GM12878 (cell line): ENCODE data around the gene IFITM2. TPM values are rescaled to one million over a fixed set of nuclear protein-coding genes. Genes with fewer than 3 reads are reported as not detected.

Experiments used
- ATAC-seq: fragments of 200-7000 bp; cut with Tn5 transposase; 3 replicates; pipeline ENCODE4 v1.9.1; 2020; ENCODE audit warnings: mild to moderate bottlenecking, moderate library complexity
- BruUV-seq: library from RNA; stranded (reverse); fragments of 400-500 nt; replicated peaks from 2 replicates; lab custom pipeline; 2021; lab: Mats Ljungman, UMichigan
- CTCF ChIA-PET: fragments of 300-600 bp; sonication (Branson Sonifier 250); formaldehyde crosslinking; extraction: SDS; loops from one replicate; lab custom pipeline; 2021; ENCODE audit warnings: inconsistent platforms; lab: Yijun Ruan, JAX
- POLR2A ChIA-PET: fragments of 350-600 bp; formaldehyde crosslinking; extraction: SDS; loops from one replicate; lab custom pipeline; 2021; ENCODE audit warnings: inconsistent platforms; lab: Charles Lee
- RAD21 ChIA-PET: fragments of 300-600 bp; sonication (Branson Sonifier 250); formaldehyde crosslinking; loops from one replicate; lab custom pipeline; 2023; ENCODE audit warnings: antibody characterized with exemption; ENCODE audit not compliant: unreplicated experiment; lab: Charles Lee
- SMC1A ChIA-PET: fragments of 300-600 bp; sonication (Branson Sonifier 250); formaldehyde crosslinking; loops from one replicate; lab custom pipeline; 2023; ENCODE audit not compliant: unreplicated experiment, uncharacterized antibody; lab: Charles Lee
- DNase-seq: peaks from one replicate; pipeline ENCODE4 v3.0.0-alpha.2; 2011; ENCODE audit warnings: low read depth, low spot score
- FAIRE-seq: peaks from 3 replicates; lab custom pipeline; 2011; peaks lifted over from hg19 to GRCh38; lab: Jason Lieb, UNC
- H2AFZ ChIP-seq: 2 replicates; pipeline ENCODE4 v1.6.0; 2011; ENCODE audit warnings: low read depth, low read length, control low read depth; ENCODE audit not compliant: control insufficient read depth
- H3K27ac ChIP-seq: 2 replicates; pipeline ENCODE4 v1.5.1; 2011; ENCODE audit warnings: control low read depth; ENCODE audit not compliant: control insufficient read depth, insufficient read depth
- H3K27me3 ChIP-seq, 2 experiments: replicated peaks in 1 of 2; 2 replicates each; pipeline versions ENCODE4 v1.6.0 to v1.6.1; 2011; ENCODE audit warnings: low read length in 1 of 2; ENCODE audit not compliant: control insufficient read depth in 2 of 2, insufficient read depth in 2 of 2
- H3K36me3 ChIP-seq, 2 experiments: 2 replicates each; pipeline ENCODE4 v1.5.1; 2011; ENCODE audit warnings: low read length in 1 of 2; ENCODE audit not compliant: control insufficient read depth in 2 of 2, insufficient read depth in 2 of 2
- H3K4me1 ChIP-seq: 2 replicates; pipeline ENCODE4 v1.6.1; 2011; ENCODE audit warnings: mild to moderate bottlenecking, low read length, moderate library complexity, mixed read lengths; ENCODE audit not compliant: control insufficient read depth, insufficient read depth
- H3K4me2 ChIP-seq: 2 replicates; pipeline ENCODE4 v1.6.0; 2011; ENCODE audit warnings: control low read depth; ENCODE audit not compliant: control insufficient read depth, insufficient read depth
- H3K4me3 ChIP-seq: fragments of 200-600 bp; sonication (generic); 2 replicates; pipeline ENCODE4 v1.5.1; 2016
- H3K79me2 ChIP-seq: 2 replicates; pipeline ENCODE4 v1.6.0; 2011; ENCODE audit warnings: low read length; ENCODE audit not compliant: control insufficient read depth, insufficient read depth
- H3K9ac ChIP-seq: 2 replicates; pipeline ENCODE4 v1.8.0; 2011; ENCODE audit warnings: low read length, control low read depth, mixed read lengths; ENCODE audit not compliant: control insufficient read depth, insufficient read depth
- H3K9me3 ChIP-seq: replicated peaks from 3 replicates; pipeline ENCODE4 v1.5.1; 2011; ENCODE audit warnings: mild to moderate bottlenecking, low read length; ENCODE audit not compliant: control insufficient read depth, insufficient read depth
- H4K20me1 ChIP-seq: 2 replicates; pipeline ENCODE4 v1.6.0; 2011; ENCODE audit not compliant: control insufficient read depth, insufficient read depth
- ATF7 ChIP-seq: fragments of 450-650 bp; IDR thresholded peaks from 2 replicates; pipeline ENCODE4 v1.6.1; 2016; ENCODE audit warnings: low read depth, mild to moderate bottlenecking
- BHLHE40 ChIP-seq, 2 experiments: fragments of 450-650 bp in 1 of 2; IDR thresholded peaks; 2 replicates each; pipeline ENCODE4 v1.6.1; 2011 to 2017; ENCODE audit warnings: low read depth in 2 of 2, borderline replicate concordance in 1 of 2, improper control_type of control experiment in 1 of 2, low read length in 1 of 2, mild to moderate bottlenecking in 1 of 2
- CBX3 ChIP-seq: fragments of 200-600 bp; sonication (generic); IDR thresholded peaks from 2 replicates; pipeline ENCODE4 v1.6.1; 2016; ENCODE audit warnings: low read depth, borderline replicate concordance
- CEBPB ChIP-seq, 2 experiments: fragments of 150-350 bp in 1 of 2; IDR thresholded peaks; 2 replicates each; pipeline ENCODE4 v1.6.1; 2012 to 2014; ENCODE audit warnings: low read depth in 2 of 2, low read length in 2 of 2, borderline replicate concordance in 1 of 2, inconsistent platforms in 1 of 2
- CHD1 ChIP-seq: IDR thresholded peaks from 2 replicates; pipeline ENCODE4 v1.6.1; 2012; ENCODE audit warnings: low read depth, low read length, improper control_type of control experiment
- CREB1 ChIP-seq: IDR thresholded peaks from 2 replicates; pipeline ENCODE4 v1.6.1; 2012; ENCODE audit warnings: low read depth, mild to moderate bottlenecking, inconsistent platforms
- FOS ChIP-seq: IDR thresholded peaks from 3 replicates; pipeline ENCODE4 v1.6.1; 2011; ENCODE audit warnings: borderline replicate concordance; ENCODE audit not compliant: insufficient read length; ENCODE audit errors: extremely low read depth
- IKZF2 ChIP-seq, 2 experiments: fragments of 450-650 bp; IDR thresholded peaks; 2 replicates each; pipeline ENCODE4 v1.6.1; 2017; ENCODE audit warnings: mild to moderate bottlenecking in 2 of 2, moderate library complexity in 2 of 2
- IRF5 ChIP-seq: fragments of 450-650 bp; IDR thresholded peaks from 2 replicates; pipeline ENCODE4 v1.6.1; 2017; ENCODE audit warnings: borderline replicate concordance
- MEF2B ChIP-seq: fragments of 450-650 bp; IDR thresholded peaks from 2 replicates; pipeline ENCODE4 v1.6.1; 2018; ENCODE audit warnings: mild to moderate bottlenecking, moderate library complexity; ENCODE audit not compliant: partially characterized antibody, poor library complexity, severe bottlenecking
- MTA2 ChIP-seq: fragments of 450-650 bp; IDR thresholded peaks from 2 replicates; pipeline ENCODE4 v1.6.1; 2016; ENCODE audit warnings: low read depth, mild to moderate bottlenecking, moderate library complexity
- RB1 ChIP-seq: fragments of 450-650 bp; formaldehyde crosslinking; IDR thresholded peaks from 2 replicates; pipeline ENCODE4 v1.6.1; 2017; ENCODE audit warnings: mild to moderate bottlenecking, borderline replicate concordance
- SP1 ChIP-seq: IDR thresholded peaks from one replicate; pipeline ENCODE4 v1.6.1; 2011; ENCODE audit warnings: low read depth, low read length
- TARDBP ChIP-seq: IDR thresholded peaks from 2 replicates; pipeline ENCODE4 v1.6.1; 2016; ENCODE audit warnings: borderline replicate concordance
- WRNIP1 ChIP-seq: IDR thresholded peaks from 2 replicates; pipeline ENCODE4 v1.6.1; 2011; ENCODE audit warnings: low read depth, low read length, improper control_type of control experiment, borderline replicate concordance
- ZNF592 ChIP-seq: fragments of 450-650 bp; IDR thresholded peaks from 2 replicates; pipeline ENCODE4 v1.6.1; 2017; ENCODE audit warnings: mild to moderate bottlenecking, moderate library complexity
- WGBS: methylation state at CpG from one replicate; pipeline ENCODE4 v1.1.6; 2016; ENCODE audit warnings: low lambda C conversion rate; ENCODE audit not compliant: insufficient replicate concordance, insufficient coverage; ENCODE audit errors: missing lambda C conversion rate; 5-methylcytosine and 5-hydroxymethylcytosine counted together
- in situ Hi-C: fragments of 300-500 bp; cut with MboI; formaldehyde crosslinking; loops from 9 replicates; pipeline ENCODE4 v1.14.3; 2018; ENCODE audit warnings: mixed read lengths
- intact Hi-C: fragments of 100-400 bp; cut with micrococcal nuclease; formaldehyde crosslinking; loops from one replicate; pipeline ENCODE4 v1.14.2; 2022; ENCODE audit not compliant: unreplicated experiment
- polyA plus RNA-seq, 11 experiments: library from polyadenylated mRNA; depleted of rRNA in 4 of 11; unstranded in 6 of 11; stranded (reverse) in 5 of 11; fragments of >200 nt; fragmentation: Nextera tagmentation in 4 of 11; fragmentation: Illumina TruSeq in 1 of 11; extraction: Ambion mirVana in 4 of 11; extraction: Trizol in 1 of 11; gene quantifications; 1 replicate in 1 of 11; 2 replicates in 10 of 11; pipeline versions ENCODE4 v1.2.1 to v1.2.3, GENCODE V29; 2011 to 2016; ENCODE audit warnings: inconsistent platforms in 2 of 11, missing spikeins in 2 of 11, low read depth in 1 of 11
- total RNA-seq, 4 experiments: library from RNA; depleted of rRNA in 3 of 4; stranded (reverse); fragments of >200 nt in 3 of 4; fragmentation: Illumina TruSeq in 1 of 4; extraction: Trizol in 1 of 4; gene quantifications; 2 replicates each; pipeline versions ENCODE4 v1.2.1 to v1.2.3, GENCODE V29; 2013 to 2021
- TF ChIP-seq, protein P1 (sequence below): IDR thresholded peaks from 2 replicates; pipeline ENCODE4 v1.6.1; 2012; ENCODE audit warnings: low read length, inconsistent platforms

Gene IFITM2
- total and polyA plus RNA-seq, 10 of the 15 experiments (the other 5 are each of a cell fraction or from before 2014, with no cell fraction given), result 116 to 3,672 (median 724) TPM

- Histone ChIP-seq H3K4me1 (peaks cover 21% of the 10 kb centered on the region), H3K4me2 (no peak overlapping the region), H3K4me3 (no peak overlapping the region), H3K79me2 (peaks cover 7% of the 10 kb centered on the region), H3K27ac (no peak overlapping the region), H4K20me1 (no peaks in the 10 kb centered on the region), H3K9ac (no peak overlapping the region), H2AFZ (no peak overlapping the region), H3K36me3 (no peaks in the 10 kb centered on the region), H3K9me3 (peaks cover 8% of the 10 kb centered on the region; the same call in 2 of the 3 replicates), H3K27me3 (no peaks in the 10 kb centered on the region)
- in situ Hi-C loops, result loop anchor here (5.0 kb wide), 1 partner anchor 106 kb away; no protein-coding TSS in a partner anchor
- DNase-seq (no peak), ATAC-seq (no peak), FAIRE-seq (no peak)
- ChIA-PET POLR2A (interaction anchor here (0.6 kb wide), 1 partner anchor 53 kb away, joined by 9 read pairs; no protein-coding TSS in a partner anchor), CTCF (interaction anchor here (1.5 to 2.7 kb wide), 2 partner anchors 52 to 107 kb away, joined by 6 to 12 read pairs; no protein-coding TSS in a partner anchor), SMC1A (no interaction called here), RAD21 (interaction anchor here (1.1 to 1.2 kb wide), 2 partner anchors 10 to 108 kb away, joined by 3 read pairs; no protein-coding TSS in a partner anchor)
- no TSS peak for BruUV-seq
- intact Hi-C loops, result loop anchor here (5.0 to 10.0 kb wide), 2 partner anchors 93 to 151 kb away; partner anchors contain the start of genes BET1L and RIC8A
- 84% methylated on average over 34 of the region's 34 CpGs for WGBS
- TF ChIP-seq, protein P1, sequence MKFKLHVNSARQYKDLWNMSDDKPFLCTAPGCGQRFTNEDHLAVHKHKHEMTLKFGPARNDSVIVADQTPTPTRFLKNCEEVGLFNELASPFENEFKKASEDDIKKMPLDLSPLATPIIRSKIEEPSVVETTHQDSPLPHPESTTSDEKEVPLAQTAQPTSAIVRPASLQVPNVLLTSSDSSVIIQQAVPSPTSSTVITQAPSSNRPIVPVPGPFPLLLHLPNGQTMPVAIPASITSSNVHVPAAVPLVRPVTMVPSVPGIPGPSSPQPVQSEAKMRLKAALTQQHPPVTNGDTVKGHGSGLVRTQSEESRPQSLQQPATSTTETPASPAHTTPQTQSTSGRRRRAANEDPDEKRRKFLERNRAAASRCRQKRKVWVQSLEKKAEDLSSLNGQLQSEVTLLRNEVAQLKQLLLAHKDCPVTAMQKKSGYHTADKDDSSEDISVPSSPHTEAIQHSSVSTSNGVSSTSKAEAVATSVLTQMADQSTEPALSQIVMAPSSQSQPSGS, result no peak
- TF ChIP-seq RB1, result no peak
- TF ChIP-seq MTA2, result no peak
- TF ChIP-seq SP1, result no peak
- TF ChIP-seq CBX3, result no peak
- TF ChIP-seq CREB1, result no peak
- no peak for TF ChIP-seq ZNF592
- TF ChIP-seq WRNIP1, result no peak
- no peak for TF ChIP-seq MEF2B
- TF ChIP-seq IRF5, result no peak
- no peak for TF ChIP-seq CEBPB (IDR thresholded peaks at IDR 0.05; ENCODE audit: borderline replicate concordance in 1 of 2, low read depth in 2 of 2, low read length in 2 of 2)
- no peak for TF ChIP-seq ATF7
- no peak for TF ChIP-seq IKZF2 (IDR thresholded peaks at IDR 0.05)
- TF ChIP-seq TARDBP, result no peak
- no peak for TF ChIP-seq BHLHE40 (IDR thresholded peaks at IDR 0.05; ENCODE audit: borderline replicate concordance in 1 of 2, low read depth in 2 of 2, low read length in 1 of 2)
- TF ChIP-seq CHD1, result no peak
- TF ChIP-seq FOS, result no peak
Observed at GRCh38 chr11:358129-358800, 50.6 kb downstream of the IFITM2 start.
